SK-N-SH treated with all-trans-retinoic acid at 6 μM for 48 hours (cell line): ENCODE measurements around the gene GNAQ.

Experiments used
- ATAC-seq: fragments of 200-7000 bp; cut with Tn5 transposase; 3 replicates; pipeline ENCODE4 v1.9.1; 2020; ENCODE audit warnings: mild to moderate bottlenecking, moderate library complexity
- ARNTL ChIP-seq: fragments of 450-650 bp; formaldehyde crosslinking; IDR thresholded peaks from 2 replicates; pipeline ENCODE4 v1.5.0; 2020; ENCODE audit warnings: low read depth, mild to moderate bottlenecking, moderate library complexity, borderline replicate concordance
- BACH2 ChIP-seq: fragments of 250-450 bp; sonication (Bioruptor Pico); IDR thresholded peaks from 2 replicates; pipeline ENCODE4 v1.9.0; 2021; ENCODE audit warnings: mild to moderate bottlenecking, borderline replicate concordance
- CREB5 ChIP-seq: fragments of 250-450 bp; sonication (Bioruptor Pico); IDR thresholded peaks from 2 replicates; pipeline ENCODE4 v1.5.1; 2020; ENCODE audit warnings: low read depth, mild to moderate bottlenecking, moderate library complexity
- CSDC2 ChIP-seq: fragments of 250-450 bp; sonication (Bioruptor Pico); IDR thresholded peaks from 2 replicates; pipeline ENCODE4 v1.5.0; 2020; ENCODE audit warnings: mild to moderate bottlenecking, moderate library complexity
- ESRRG ChIP-seq: fragments of 250-450 bp; sonication (Bioruptor Pico); IDR thresholded peaks from 2 replicates; pipeline ENCODE4 v1.6.1; 2021; ENCODE audit warnings: mild to moderate bottlenecking
- GLIS3 ChIP-seq: fragments of 250-450 bp; sonication (Bioruptor Pico); IDR thresholded peaks from 2 replicates; pipeline ENCODE4 v1.5.0; 2020; ENCODE audit warnings: mild to moderate bottlenecking, moderate library complexity
- ISL1 ChIP-seq: fragments of 250-450 bp; sonication (Bioruptor Pico); IDR thresholded peaks from 2 replicates; pipeline ENCODE4 v2.1.2; 2022; ENCODE audit warnings: mild to moderate bottlenecking, moderate library complexity
- OSR1 ChIP-seq: fragments of 250-450 bp; sonication (Bioruptor Pico); IDR thresholded peaks from 2 replicates; pipeline ENCODE4 v1.8.0; 2022; ENCODE audit warnings: moderate library complexity, mild to moderate bottlenecking, inconsistent platforms
- PPARA ChIP-seq: fragments of 250-450 bp; sonication (Bioruptor Pico); IDR thresholded peaks from 2 replicates; pipeline ENCODE4 v1.5.0; 2020; ENCODE audit warnings: mild to moderate bottlenecking, borderline replicate concordance
- RARB ChIP-seq: fragments of 250-450 bp; sonication (Bioruptor Pico); IDR thresholded peaks from 2 replicates; pipeline ENCODE4 v1.8.0; 2021; ENCODE audit warnings: mild to moderate bottlenecking, moderate library complexity
- SNAI2 ChIP-seq: fragments of 250-450 bp; sonication (Bioruptor Pico); IDR thresholded peaks from 2 replicates; pipeline ENCODE4 v1.5.0; 2020; ENCODE audit warnings: mild to moderate bottlenecking, moderate library complexity
- TCF4 ChIP-seq: fragments of 250-450 bp; sonication (Bioruptor Pico); IDR thresholded peaks from 2 replicates; pipeline ENCODE4 v1.8.0; 2021; ENCODE audit warnings: mild to moderate bottlenecking, moderate library complexity, borderline replicate concordance
- ZC3H10 ChIP-seq: fragments of 250-450 bp; sonication (Bioruptor Pico); IDR thresholded peaks from 2 replicates; pipeline ENCODE4 v1.5.1; 2021; ENCODE audit warnings: mild to moderate bottlenecking, moderate library complexity
- ZFP3 ChIP-seq: fragments of 250-450 bp; sonication (Bioruptor Pico); IDR thresholded peaks from 2 replicates; pipeline ENCODE4 v1.5.0; 2020; ENCODE audit warnings: mild to moderate bottlenecking, moderate library complexity
- ZFP30 ChIP-seq: fragments of 450-650 bp; formaldehyde crosslinking; IDR thresholded peaks from 2 replicates; pipeline ENCODE4 v1.5.0; 2022; ENCODE audit warnings: mild to moderate bottlenecking, moderate library complexity
- ZNF565 ChIP-seq: fragments of 450-650 bp; formaldehyde crosslinking; conservative IDR thresholded peaks from 2 replicates; pipeline ENCODE4 v1.5.0; 2020; ENCODE audit warnings: low read depth, mild to moderate bottlenecking, moderate library complexity
- ZNF70 ChIP-seq: fragments of 450-650 bp; formaldehyde crosslinking; IDR thresholded peaks from 2 replicates; pipeline ENCODE4 v1.5.0; 2020; ENCODE audit warnings: mild to moderate bottlenecking, moderate library complexity
- ZNF8 ChIP-seq: fragments of 450-650 bp; formaldehyde crosslinking; IDR thresholded peaks from 2 replicates; pipeline ENCODE4 v1.5.0; 2020; ENCODE audit warnings: mild to moderate bottlenecking, moderate library complexity
- TF ChIP-seq, protein P1 (sequence below): fragments of 250-450 bp; sonication (Bioruptor Pico); IDR thresholded peaks from 2 replicates; pipeline ENCODE4 v1.8.0; 2021; ENCODE audit warnings: low read depth, mild to moderate bottlenecking, moderate library complexity, borderline replicate concordance
- TF ChIP-seq, protein P2 (sequence below): fragments of 250-450 bp; sonication (Bioruptor Pico); IDR thresholded peaks from 2 replicates; pipeline ENCODE4 v1.5.1; 2021; ENCODE audit warnings: mild to moderate bottlenecking, moderate library complexity

Gene GNAQ

GRCh38 chr9:77712533-77713130, 319.0 kb downstream of the GNAQ start (continued):
- TF ChIP-seq ZNF70 (CRISPR knock-in tag) (no peak), SNAI2 (CRISPR knock-in tag) (no peak), TCF4 (CRISPR knock-in tag) (no peak; the same call in 1 of the 2 replicates), ESRRG (CRISPR knock-in tag) (no peak), ZNF8 (CRISPR knock-in tag) (no peak), OSR1 (CRISPR knock-in tag) (no peak), RARB (CRISPR knock-in tag) (no peak), GLIS3 (CRISPR knock-in tag) (peak; percentile 88; the same call in 1 of the 2 replicates), BACH2 (CRISPR knock-in tag) (no peak)
- TF ChIP-seq, protein P1, sequence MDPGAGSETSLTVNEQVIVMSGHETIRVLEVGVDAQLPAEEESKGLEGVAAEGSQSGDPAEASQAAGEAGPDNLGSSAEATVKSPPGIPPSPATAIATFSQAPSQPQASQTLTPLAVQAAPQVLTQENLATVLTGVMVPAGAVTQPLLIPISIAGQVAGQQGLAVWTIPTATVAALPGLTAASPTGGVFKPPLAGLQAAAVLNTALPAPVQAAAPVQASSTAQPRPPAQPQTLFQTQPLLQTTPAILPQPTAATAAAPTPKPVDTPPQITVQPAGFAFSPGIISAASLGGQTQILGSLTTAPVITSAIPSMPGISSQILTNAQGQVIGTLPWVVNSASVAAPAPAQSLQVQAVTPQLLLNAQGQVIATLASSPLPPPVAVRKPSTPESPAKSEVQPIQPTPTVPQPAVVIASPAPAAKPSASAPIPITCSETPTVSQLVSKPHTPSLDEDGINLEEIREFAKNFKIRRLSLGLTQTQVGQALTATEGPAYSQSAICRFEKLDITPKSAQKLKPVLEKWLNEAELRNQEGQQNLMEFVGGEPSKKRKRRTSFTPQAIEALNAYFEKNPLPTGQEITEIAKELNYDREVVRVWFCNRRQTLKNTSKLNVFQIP (CRISPR knock-in tag): no peak

DNA sequence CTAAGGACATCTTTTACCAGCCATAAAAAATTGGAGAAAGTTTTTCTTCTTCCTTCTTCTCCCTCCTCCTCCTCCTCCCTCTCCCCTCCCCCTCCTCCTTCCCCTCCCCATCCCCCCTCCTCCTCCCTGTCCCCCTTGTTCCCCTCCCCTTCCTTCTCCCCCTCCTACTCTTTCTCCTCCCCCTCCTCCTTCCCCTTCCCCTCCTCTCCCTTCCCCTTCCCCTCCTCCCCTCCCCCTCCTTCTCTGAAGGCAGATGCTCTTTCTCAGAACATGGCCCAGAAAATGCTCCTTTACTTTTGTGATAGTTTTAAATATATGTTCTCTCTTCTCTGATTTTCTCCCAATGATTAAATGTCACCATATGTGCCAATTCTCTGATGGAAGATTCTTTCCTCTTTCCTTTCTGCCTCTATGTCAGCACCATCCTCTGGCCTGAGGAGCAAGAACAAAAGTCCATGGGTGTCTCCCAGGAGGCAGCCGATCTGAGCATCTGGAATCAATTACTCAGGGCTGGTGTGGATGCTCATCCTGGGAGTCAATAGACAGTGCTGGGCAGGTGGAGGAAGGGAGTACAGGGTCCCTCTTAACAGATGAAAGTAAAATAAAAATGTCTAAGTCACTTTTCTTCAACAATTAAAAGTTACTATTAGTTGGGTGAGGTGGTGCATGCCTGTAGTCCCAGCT, 320.5 kb downstream of the GNAQ start:
- TF ChIP-seq ARNTL (CRISPR knock-in tag): no peak
- TF ChIP-seq ZNF8 (CRISPR knock-in tag): no peak
- ATAC-seq: no peak

- no peak for TF ChIP-seq ESRRG (CRISPR knock-in tag)
- no peak for TF ChIP-seq ZNF70 (CRISPR knock-in tag)
- no peak for TF ChIP-seq ZNF565 (CRISPR knock-in tag)
- no peak for TF ChIP-seq BACH2 (CRISPR knock-in tag)
- no peak for TF ChIP-seq TCF4 (CRISPR knock-in tag)
- no peak for TF ChIP-seq ZFP3 (CRISPR knock-in tag)
- TF ChIP-seq, protein P2, sequence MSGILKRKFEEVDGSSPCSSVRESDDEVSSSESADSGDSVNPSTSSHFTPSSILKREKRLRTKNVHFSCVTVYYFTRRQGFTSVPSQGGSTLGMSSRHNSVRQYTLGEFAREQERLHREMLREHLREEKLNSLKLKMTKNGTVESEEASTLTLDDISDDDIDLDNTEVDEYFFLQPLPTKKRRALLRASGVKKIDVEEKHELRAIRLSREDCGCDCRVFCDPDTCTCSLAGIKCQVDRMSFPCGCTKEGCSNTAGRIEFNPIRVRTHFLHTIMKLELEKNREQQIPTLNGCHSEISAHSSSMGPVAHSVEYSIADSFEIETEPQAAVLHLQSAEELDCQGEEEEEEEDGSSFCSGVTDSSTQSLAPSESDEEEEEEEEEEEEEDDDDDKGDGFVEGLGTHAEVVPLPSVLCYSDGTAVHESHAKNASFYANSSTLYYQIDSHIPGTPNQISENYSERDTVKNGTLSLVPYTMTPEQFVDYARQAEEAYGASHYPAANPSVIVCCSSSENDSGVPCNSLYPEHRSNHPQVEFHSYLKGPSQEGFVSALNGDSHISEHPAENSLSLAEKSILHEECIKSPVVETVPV: no peak
- TF ChIP-seq OSR1 (CRISPR knock-in tag): no peak
- no peak for TF ChIP-seq GLIS3 (CRISPR knock-in tag)
- no peak for TF ChIP-seq ZFP30 (CRISPR knock-in tag)
- TF ChIP-seq ZC3H10 (CRISPR knock-in tag): no peak
- TF ChIP-seq RARB (CRISPR knock-in tag): no peak
- no peak for TF ChIP-seq CREB5 (CRISPR knock-in tag)
- no peak for TF ChIP-seq SNAI2 (CRISPR knock-in tag)
- no peak for TF ChIP-seq ARNTL (CRISPR knock-in tag)
- TF ChIP-seq ISL1 (CRISPR knock-in tag): no peak
- no peak for TF ChIP-seq CSDC2
- TF ChIP-seq PPARA (CRISPR knock-in tag): no peak
Observed at GRCh38 chr9:77710316-77710715, 321.3 kb downstream of the GNAQ start.

GRCh38 chr9:77708064-77708815, 323.4 kb downstream of the GNAQ start:
- ATAC-seq: peak; percentile 13; the same call in 2 of the 3 replicates
- TF ChIP-seq OSR1 (CRISPR knock-in tag): no peak

More at GRCh38 chr9:77710316-77710715, 321.3 kb downstream of the GNAQ start:
- no peak for ATAC-seq
